ENCODE results near the gene SS18L1.
"Not testable (repeated sequence)": the region's sequence is repeated elsewhere in the genome, so short reads cannot be mapped to it uniquely, and the experiment has no call there.

Gene SS18L1

DNA sequence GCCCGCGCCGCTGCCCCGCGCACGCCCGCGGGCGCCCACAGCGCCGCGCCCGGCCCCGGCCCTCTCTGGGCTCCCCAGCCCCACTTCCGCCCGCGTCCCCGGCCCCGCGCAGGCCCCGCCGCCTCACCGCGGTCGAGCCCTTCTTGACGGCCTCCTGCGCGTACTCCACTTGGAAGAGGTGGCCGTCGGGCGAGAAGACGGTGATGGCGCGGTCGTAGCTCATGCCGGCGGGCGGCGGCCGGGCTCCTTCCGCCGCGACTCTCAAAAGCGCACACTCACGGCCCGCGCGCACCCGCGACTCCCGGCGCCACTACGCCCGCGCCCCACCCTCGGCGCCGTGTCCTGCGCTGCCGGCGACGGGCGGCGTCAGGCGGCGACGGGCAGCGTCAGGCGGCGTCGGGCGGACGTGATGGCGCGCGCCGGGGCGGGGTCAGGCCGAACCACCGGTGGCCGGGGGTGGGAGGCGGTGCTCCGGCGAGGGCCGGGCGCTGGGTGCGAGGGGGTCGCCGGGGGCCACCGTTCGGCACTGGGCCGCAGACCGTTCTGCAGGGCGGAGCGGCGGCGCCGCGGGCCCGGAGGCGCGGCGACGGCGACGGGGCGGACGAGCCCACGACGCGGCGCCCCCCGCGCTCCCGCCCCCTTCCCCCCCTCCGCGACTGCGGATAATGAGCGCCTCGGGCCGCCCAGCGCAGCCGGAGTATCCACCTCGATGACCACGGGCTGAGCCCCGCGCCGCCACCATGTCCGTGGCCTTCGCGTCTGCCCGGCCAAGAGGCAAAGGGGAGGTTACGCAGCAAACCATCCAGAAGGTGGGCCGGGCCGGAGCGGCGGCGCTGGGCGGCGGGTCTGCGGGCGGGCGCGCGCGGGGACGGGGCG lies at the start of gene SS18L1, which contains the start of gene PSMA7:
Gene SS18L1 (plus strand): TSS at position 689 of the 876 bp plus-strand sequence. CDS start 52 bp downstream, at position 741.
Gene PSMA7 (minus strand): TSS at position 314 of the 876 bp plus-strand sequence. CDS start 91 bp downstream, at position 223.
- H3K27ac ChIP-seq: peak within 1 kb of the TSS; percentile 88 to 100 (median 95)
- peak within 1 kb of the TSS; percentile 62 to 97 (median 91) for H3K4me3 ChIP-seq

DNA sequence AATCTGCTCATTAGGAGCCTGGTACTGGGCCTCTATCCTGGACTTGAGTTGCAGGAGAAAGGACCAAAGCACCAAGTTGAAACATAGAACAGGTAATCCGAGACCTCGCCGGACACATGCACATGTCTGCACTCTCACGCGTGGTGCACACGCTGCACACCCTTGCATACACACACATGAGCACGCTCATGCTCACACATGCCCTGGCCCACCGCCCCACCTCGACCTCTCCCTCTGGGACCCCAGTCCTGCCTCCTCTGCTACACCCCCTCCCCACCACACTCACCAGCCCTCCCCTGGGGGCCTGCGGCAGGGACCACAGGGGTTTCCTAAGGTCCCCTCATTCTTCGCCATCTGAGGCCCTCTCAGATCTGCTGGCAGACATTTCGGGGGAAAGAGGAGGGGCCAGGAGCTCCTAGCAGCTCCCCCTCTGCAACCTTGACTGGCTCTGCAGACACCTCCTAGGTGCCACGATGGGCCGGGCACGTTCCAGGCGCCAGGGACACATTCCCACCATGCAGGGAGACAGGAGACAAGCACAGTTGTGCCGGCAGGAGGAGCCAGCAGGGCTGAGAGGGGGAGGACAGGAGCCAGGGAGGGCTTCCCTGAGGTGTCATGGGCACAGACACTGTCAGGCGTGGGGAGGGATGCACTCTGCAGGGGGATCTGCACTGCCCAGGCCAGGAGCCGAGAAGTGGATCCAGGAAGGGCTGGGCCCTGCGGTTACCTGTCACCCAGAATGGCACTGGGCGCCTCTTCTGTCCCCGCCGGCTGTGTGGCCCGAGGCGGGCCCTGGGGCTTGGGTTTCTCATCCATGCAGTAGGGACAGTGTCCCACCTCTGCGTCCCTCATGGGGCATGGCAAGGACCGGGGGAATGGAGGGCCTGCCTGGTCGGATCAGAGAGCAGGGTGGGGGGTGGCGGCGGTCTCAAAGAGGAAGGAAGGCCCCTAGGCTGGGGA lies 46.9 kb upstream of the SS18L1 start:
- no peak overlapping the region for H3K27ac ChIP-seq
- H3K4me3 ChIP-seq: no peak overlapping the region

DNA sequence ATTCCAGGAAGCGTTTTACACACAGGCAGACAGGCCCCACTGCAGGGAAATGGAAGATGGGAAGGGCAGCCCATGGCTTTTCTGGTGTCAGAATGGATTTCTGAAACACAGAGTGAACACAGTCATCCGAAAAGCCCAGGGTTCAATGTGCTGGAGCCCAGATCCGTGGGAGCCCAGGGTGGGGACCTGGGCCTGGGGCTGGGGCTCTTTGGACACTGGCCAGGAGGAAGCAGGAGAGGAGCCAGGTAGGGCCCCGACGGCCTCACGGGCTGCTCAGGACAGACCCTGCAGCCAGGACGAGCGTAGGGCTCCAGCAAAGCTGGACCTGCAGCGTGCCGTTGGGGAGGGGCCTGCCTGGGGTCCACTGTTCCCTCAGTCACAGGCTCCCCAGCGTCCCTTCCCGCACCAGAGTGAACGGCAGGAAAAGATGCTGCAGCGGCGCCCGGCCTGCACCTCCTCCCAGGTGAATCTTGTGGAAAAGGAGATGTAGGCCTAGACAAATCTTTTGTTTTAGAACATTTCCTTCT lies 45.6 kb upstream of the SS18L1 start:
- H3K27ac ChIP-seq: no peak overlapping the region
- no peak overlapping the region for H3K4me3 ChIP-seq

GRCh38 chr20:62101078-62101477 lies 42.5 kb upstream of the SS18L1 start:
- Histone ChIP-seq H3K4me3 (no peak overlapping the region), H3K27ac (no peak overlapping the region)

DNA sequence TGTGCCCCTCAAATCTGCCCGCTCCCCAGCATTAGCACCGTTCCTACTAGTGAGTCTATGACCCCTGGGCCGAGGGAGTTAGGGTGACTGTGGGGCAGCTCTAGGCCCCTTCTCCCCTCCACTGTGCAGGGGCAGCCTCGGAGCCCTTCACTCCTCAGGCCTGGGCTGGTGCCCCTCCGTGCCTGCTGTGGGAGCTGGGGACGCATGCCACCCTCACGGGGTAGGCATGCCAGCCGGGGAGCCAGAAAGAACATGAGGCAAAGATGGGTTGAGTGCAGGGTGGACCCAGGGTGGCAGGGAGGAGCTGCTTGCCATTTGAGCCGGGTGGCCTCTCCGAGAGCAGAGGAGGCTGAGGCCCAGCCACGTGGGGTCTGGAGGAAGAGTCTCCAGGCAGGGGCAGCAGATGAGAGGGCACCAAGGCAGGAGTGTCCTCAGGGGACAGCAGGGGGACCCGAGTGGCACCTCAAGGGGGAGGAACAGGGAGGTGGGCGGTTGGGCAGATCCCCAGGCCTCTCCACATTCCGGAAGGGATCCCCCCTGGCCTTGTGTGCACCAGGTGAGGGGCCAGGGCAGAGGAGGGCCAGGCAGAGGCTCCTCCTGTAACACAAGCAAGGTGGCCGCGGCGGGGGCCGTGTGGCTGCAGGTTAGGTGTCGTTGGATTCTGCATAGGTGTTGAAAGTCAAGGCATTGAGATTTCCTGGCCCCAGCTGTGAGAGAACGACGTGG lies 39.9 kb upstream of the SS18L1 start:
- H3K4me3 ChIP-seq: no peak overlapping the region
- H3K27ac ChIP-seq: no peak overlapping the region

GRCh38 chr20:62104234-62104789 lies 39.3 kb upstream of the SS18L1 start:
- Histone ChIP-seq H3K27ac (no peak overlapping the region), H3K4me3 (no peak overlapping the region)

DNA sequence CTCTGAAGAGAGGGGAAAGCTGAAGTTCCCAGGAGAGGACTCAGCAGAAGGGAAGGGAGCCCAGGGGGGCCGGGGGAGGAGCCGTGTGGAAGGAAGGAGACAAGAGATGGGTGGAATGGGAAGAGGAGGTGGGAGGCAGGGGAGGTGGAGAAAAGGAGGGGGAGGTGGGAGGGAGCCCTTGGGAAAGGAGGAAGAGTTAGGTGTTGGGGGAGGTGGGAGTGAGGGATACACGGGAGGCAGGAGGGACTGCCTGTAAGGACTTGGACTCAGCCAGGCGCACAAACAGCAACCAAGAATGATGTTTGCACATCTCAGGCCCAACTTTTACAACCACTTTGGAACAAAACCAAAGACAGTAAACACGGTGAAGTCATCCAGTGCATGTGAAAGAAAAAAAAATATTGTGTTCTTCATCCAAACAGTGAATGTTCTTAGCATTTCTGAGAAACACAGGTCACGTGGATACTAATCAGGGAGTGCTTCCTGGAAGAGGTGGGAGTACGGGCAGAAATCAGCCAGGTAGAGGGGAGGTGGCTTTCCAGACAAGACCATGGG lies 38.7 kb upstream of the SS18L1 start:
- no peak overlapping the region for H3K4me3 ChIP-seq

GRCh38 chr20:62105592-62105991 lies 38.0 kb upstream of the SS18L1 start:
- no peak overlapping the region for H3K27ac ChIP-seq
- H3K4me3 ChIP-seq: no peak overlapping the region

More for the DNA sequence above, 38.7 kb upstream of the SS18L1 start:
- H3K27ac ChIP-seq: no peak overlapping the region

GRCh38 chr20:62111148-62111547 lies 32.4 kb upstream of the SS18L1 start:
- no peak overlapping the region for H3K27ac ChIP-seq
- no peak overlapping the region for H3K4me3 ChIP-seq

DNA sequence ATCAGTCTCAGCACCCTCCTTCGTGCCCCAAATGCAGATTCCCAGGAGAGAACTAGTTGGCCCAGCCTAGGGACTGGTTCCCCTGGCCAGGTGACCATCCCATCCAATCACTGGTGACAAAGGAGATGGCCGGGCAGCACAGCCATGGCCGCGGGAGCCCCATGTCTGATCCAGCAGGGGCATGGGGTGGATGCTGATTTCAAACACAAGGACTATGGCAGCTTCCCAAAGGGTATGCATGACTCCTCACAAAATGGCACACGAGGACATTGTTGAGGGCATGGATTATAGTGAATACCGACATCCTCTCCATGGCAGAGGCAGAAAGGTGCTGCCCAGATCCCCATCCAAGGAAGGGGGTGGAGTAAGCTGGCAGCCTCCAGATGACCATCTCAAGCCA lies 31.2 kb upstream of the SS18L1 start:
- H3K4me3 ChIP-seq: no peak overlapping the region
- H3K27ac ChIP-seq: no peak overlapping the region

DNA sequence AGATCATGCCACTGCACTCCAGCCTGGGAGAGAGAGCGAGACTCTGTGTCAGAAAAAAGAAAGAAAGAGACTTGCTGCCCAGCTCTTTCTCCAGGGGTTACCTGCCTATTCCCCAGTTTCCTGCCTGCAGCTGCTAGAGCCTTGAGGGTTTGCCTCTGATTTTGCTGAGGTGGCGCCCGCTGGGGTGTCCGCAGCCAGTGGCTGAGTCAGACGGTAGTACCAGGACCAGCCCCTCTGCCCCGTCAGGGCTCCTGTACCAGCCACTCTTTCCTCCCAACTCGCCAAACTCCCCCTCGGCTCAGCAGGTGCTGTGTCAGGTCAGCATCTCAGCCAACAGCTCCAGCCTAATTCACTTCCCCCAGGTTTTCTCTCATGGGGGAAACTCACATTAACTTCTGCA lies 28.7 kb upstream of the SS18L1 start:
- Histone ChIP-seq H3K4me3 (no peak overlapping the region), H3K27ac (no peak overlapping the region)

GRCh38 chr20:62115800-62116407 lies 27.7 kb upstream of the SS18L1 start:
- not testable (repeated sequence) for H3K27ac ChIP-seq, H3K4me3 ChIP-seq

DNA sequence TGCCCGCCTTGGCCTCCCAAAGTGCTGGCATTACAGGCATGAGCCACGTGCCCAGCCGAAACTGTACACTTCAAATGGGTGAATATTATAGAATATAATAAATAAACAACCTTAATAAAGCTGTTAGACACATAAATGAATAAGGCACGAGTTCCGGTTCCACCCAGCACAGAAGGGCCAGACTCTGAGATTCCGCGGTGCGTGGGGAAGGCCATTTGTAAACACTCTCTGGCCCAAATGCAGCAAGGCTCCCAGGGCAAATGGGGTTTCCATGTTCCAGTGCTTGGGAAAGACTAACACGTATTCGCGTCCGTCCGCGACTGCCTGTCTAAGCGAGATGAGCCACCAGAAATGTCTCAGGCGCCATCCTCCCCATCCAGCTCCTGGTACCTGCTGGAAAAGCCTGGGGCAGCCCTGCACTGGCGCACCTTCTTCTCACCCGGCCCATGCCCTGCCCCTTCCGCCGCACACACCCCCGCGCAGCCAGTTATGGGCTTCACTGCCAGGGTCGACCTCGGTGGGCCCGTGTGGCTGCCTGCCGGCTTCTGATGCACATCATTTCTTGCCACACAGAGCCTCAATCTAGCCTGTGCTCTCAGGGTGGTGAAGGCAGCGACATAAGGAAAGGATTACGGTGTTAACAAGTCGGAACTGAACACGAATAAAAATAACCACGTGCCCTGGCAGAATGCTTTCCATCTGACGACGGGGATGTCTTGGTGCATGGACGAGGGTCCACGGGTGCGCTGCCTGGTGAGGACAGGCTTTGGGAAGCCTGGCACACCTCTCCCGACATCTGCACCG lies 26.8 kb upstream of the SS18L1 start:
- no peak overlapping the region for H3K27ac ChIP-seq

GRCh38 chr20:62117362-62117646 lies 26.3 kb upstream of the SS18L1 start:
- Histone ChIP-seq H3K27ac (peak overlapping the region in 1 of 21 experiments; percentile 60), H3K4me3 (no peak overlapping the region)

More for the DNA sequence above, 26.8 kb upstream of the SS18L1 start:
- H3K4me3 ChIP-seq: no peak overlapping the region

DNA sequence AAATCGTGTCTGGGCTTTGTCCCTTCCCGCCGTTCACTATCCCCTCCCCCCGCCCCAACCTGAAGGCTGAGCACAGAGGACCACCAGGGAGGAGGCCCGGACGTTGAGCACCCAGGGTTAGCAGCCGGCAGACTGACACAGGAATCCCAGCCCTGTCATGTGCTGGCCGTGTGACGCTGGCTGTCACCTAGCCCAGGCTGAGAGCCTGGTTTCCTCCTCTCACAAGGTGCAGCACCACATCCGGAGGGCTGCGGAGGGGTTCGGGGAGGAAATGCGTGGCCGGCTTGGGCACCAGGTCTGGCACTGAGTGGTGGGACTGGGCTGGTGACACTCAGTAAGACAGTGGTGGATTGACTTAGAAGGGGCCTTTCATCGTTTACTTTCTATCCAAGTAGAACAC lies 25.9 kb upstream of the SS18L1 start:
- Histone ChIP-seq H3K4me3 (no peak overlapping the region), H3K27ac (peak overlapping the region in 3 of 21 experiments; percentile 16 to 65 (median 60))

- Histone ChIP-seq H3K27ac (peak overlapping the region in 3 of 21 experiments; percentile 16 to 65 (median 60)), H3K4me3 (no peak overlapping the region)
Measured at GRCh38 chr20:62118113-62119043, 25.2 kb upstream of the SS18L1 start.

DNA sequence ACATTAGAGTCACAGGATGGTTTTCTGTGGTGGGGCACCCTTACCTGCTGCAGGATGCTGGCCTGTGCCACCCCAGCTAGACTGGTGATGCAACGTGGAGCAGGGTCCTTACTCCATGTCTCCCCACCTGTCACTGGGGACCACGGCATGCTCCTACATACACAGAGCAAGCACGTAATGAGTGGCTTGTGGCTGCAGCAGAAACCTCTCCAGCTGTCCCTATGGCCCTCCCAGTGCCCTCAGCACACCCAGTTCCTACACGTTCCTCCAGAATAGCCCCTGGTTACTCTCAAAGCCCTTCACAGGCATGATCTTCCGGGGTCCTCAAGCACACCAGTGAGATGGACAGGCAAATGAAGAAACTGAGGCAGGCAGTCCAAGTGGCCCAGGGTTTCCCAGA lies 24.5 kb upstream of the SS18L1 start:
- Histone ChIP-seq H3K4me3 (no peak overlapping the region), H3K27ac (no peak overlapping the region)

All from skin epidermis (tissue), 12 donors.